Keratinocyte (primary cell): ENCODE data around the gene COL4A6.

ENCODE experiments used
- CTCF ChIP-seq, 3 experiments: IDR thresholded peaks in 1 of 3; conservative IDR thresholded peaks in 1 of 3; optimal IDR thresholded peaks in 1 of 3; 2 replicates in 2 of 3; 3 replicates in 1 of 3; pipeline versions ENCODE3 to v1.5.1; 2011; ENCODE audit warnings: low read length in 3 of 3, mild to moderate bottlenecking in 3 of 3, moderate library complexity in 2 of 3, control low read depth in 1 of 3, inconsistent platforms in 1 of 3; ENCODE audit not compliant: insufficient read depth in 2 of 3; ENCODE audit errors: extremely low read depth in 1 of 3
- EZH2 ChIP-seq: IDR thresholded peaks from one replicate; pipeline ENCODE4 v1.6.1; 2012; ENCODE audit warnings: inconsistent platforms, mild to moderate bottlenecking, low read length, moderate library complexity

GRCh38 chrX:108177351-108178142 lies 260.7 kb downstream of the COL4A6 start:
- TF ChIP-seq CTCF (optimal IDR thresholded peaks at IDR 0.05 in 1 of 3, IDR thresholded peaks at IDR 0.05 in 1 of 3, conservative IDR thresholded peaks at IDR 0.05 in 1 of 3; ENCODE audit: extremely low read depth in 1 of 3, insufficient read depth in 2 of 3, low read length in 3 of 3) (no peak), EZH2 (no peak)
